Vagina (tissue), 2 donors: ENCODE results near the gene NEMF. TPM values are rescaled to one million over a fixed set of nuclear protein-coding genes. Genes with fewer than 3 reads are reported as not detected.

ENCODE experiments used
- DNase-seq, 2 donors: peaks; one replicate each; pipeline ENCODE4 v3.0.0-alpha.2; 2017; ENCODE audit errors: extremely low spot score in 2 of 2
- H3K27ac ChIP-seq: fragments of 200-600 bp; sonication (generic); one replicate; pipeline ENCODE4 v1.5.1; 2019
- H3K27me3 ChIP-seq: fragments of 200-600 bp; sonication (generic); one replicate; pipeline ENCODE4 v1.5.1; 2019
- H3K36me3 ChIP-seq, 2 donors: fragments of 200-600 bp; sonication (generic); one replicate each; pipeline ENCODE4 v1.5.1; 2017 to 2019
- H3K4me1 ChIP-seq: fragments of 200-600 bp; sonication (generic); one replicate; pipeline ENCODE4 v1.5.1; 2019
- H3K4me3 ChIP-seq, 2 donors: fragments of 200-600 bp; sonication (generic); 1 replicate in 1 of 2; 2 replicates in 1 of 2; pipeline ENCODE4 v1.5.1; 2016 to 2019
- H3K9me3 ChIP-seq: fragments of 200-600 bp; sonication (generic); one replicate; pipeline ENCODE4 v1.5.1; 2019
- POLR2A ChIP-seq, 2 donors: fragments of 450-650 bp; IDR thresholded peaks; one replicate each; pipeline ENCODE4 v1.6.1; 2017; ENCODE audit warnings: antibody characterized with exemption in 2 of 2, mild to moderate bottlenecking in 2 of 2, moderate library complexity in 2 of 2
- POLR2AphosphoS5 ChIP-seq, 2 donors: sonication (generic); formaldehyde crosslinking; IDR thresholded peaks; one replicate each; pipeline ENCODE4 v1.9.0; 2017; ENCODE audit warnings: antibody characterized with exemption in 2 of 2, mild to moderate bottlenecking in 2 of 2, low read depth in 1 of 2; ENCODE audit not compliant: insufficient read depth in 1 of 2
- intact Hi-C: fragments of 100-400 bp; cut with DNase I; formaldehyde crosslinking; loops from one replicate; pipeline ENCODE4 v1.15.1; 2023
- total RNA-seq: library from RNA; depleted of rRNA; stranded (reverse); fragments of >200 nt; gene quantifications from one replicate; pipeline ENCODE4 v1.2.3, GENCODE V29; 2016
- TF ChIP-seq, protein P1 (sequence below), 3 experiments: fragments of 450-650 bp in 2 of 3; fragments of 200-600 bp in 1 of 3; sonication (generic) in 1 of 3; IDR thresholded peaks; one replicate each; pipeline ENCODE4 v1.5.1; 2017 to 2019; ENCODE audit warnings: antibody characterized with exemption in 3 of 3, mild to moderate bottlenecking in 2 of 3, moderate library complexity in 2 of 3

Gene NEMF
- total RNA-seq, 1 donor from 2014 or later, result 77.8 TPM

DNA sequence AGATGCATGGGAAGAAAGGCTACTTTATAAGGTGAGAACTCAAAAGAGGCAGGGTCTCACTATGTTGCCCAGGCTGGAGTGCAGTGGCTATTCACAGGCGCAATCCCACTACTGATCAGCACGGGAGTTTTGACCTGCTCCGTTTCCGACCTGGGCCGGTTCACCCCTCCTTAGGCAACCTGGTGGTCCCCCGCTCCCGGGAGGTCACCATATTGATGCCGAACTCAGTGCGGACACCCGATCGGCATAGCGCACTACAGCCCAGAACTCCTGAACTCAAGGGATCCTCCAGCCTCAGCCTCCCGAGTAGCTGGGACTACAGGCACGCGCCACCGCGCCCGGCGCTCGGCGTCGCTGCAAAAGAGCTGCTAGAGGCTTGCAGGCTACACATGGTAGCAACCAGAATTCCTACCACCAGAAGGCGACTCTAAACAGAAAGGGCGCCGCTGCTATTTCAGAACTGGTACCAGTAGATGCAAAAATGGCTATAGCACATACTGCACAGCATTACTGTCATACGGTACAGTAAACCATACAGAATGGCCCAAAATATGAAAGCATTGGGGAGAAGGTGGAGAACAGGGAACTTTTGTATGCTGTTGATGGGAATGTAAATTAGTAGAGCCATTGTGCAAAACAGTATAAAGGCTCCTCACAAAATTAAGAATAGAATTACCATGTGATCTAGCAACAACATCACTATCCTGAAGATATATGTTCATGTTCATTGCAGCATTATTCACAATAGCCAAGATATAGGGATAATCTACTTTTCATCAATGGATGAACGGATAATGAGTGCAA is 1.2 kb upstream of the NEMF start:
- Histone ChIP-seq H3K4me3 (peak overlapping the region; percentile 78 to 84), H3K9me3 (no peaks in the 10 kb centered on the region), H3K27me3 (no peaks in the 10 kb centered on the region), H3K27ac (peak overlapping the region; percentile 87), H3K4me1 (peaks cover 21% of the 10 kb centered on the region), H3K36me3 (peaks cover 0 to 8% of the 10 kb centered on the region in 2 donors)
- TF ChIP-seq POLR2AphosphoS5 (IDR thresholded peaks at IDR 0.05; ENCODE audit: insufficient read depth in 1 of 2, low read depth in 1 of 2) (peak in 1 of 2 donors; percentile 66), POLR2A (IDR thresholded peaks at IDR 0.05) (no peak)
- TF ChIP-seq, protein P1, sequence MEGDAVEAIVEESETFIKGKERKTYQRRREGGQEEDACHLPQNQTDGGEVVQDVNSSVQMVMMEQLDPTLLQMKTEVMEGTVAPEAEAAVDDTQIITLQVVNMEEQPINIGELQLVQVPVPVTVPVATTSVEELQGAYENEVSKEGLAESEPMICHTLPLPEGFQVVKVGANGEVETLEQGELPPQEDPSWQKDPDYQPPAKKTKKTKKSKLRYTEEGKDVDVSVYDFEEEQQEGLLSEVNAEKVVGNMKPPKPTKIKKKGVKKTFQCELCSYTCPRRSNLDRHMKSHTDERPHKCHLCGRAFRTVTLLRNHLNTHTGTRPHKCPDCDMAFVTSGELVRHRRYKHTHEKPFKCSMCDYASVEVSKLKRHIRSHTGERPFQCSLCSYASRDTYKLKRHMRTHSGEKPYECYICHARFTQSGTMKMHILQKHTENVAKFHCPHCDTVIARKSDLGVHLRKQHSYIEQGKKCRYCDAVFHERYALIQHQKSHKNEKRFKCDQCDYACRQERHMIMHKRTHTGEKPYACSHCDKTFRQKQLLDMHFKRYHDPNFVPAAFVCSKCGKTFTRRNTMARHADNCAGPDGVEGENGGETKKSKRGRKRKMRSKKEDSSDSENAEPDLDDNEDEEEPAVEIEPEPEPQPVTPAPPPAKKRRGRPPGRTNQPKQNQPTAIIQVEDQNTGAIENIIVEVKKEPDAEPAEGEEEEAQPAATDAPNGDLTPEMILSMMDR (IDR thresholded peaks at IDR 0.05), result peak; percentile 51 to 70 (median 67)
- no peak for DNase-seq
- intact Hi-C loops, result no loop called here

DNA sequence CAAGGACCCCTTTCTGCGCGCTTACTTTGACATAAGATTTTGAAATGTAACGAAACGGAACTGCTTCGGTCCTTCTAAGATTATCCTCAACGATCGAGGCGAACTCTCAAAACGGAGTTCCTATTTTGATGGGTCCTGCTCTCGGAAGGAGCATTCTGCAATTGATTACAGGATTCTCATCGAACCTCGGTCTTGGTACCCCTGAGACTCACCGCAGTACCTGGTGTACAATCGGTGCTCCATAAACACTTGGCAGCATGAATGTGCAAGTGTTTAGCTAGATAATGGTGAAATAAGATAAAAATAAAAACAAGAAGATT is 530 bp upstream of the NEMF start:
- H3K4me1 ChIP-seq, result peaks cover 21% of the 10 kb centered on the region
- intact Hi-C loops, result no loop called here
- no peak for DNase-seq
- no peaks in the 10 kb centered on the region for H3K9me3 ChIP-seq
- TF ChIP-seq POLR2AphosphoS5 (IDR thresholded peaks at IDR 0.05; ENCODE audit: insufficient read depth in 1 of 2, low read depth in 1 of 2) (no peak), POLR2A (IDR thresholded peaks at IDR 0.05) (no peak)
- TF ChIP-seq, protein P1 (IDR thresholded peaks at IDR 0.05), result no peak
- peaks cover 0 to 8% of the 10 kb centered on the region in 2 donors for H3K36me3 ChIP-seq
- H3K27ac ChIP-seq, result peak overlapping the region; percentile 87
- H3K27me3 ChIP-seq, result no peaks in the 10 kb centered on the region
- peak overlapping the region; percentile 78 to 84 for H3K4me3 ChIP-seq

GRCh38 chr14:49851813-49852212 is 775 bp downstream of the NEMF start:
- Histone ChIP-seq H3K4me1 (peaks cover 21% of the 10 kb centered on the region), H3K27me3 (no peaks in the 10 kb centered on the region), H3K4me3 (peak overlapping the region; percentile 78 to 84), H3K36me3 (peaks cover 0 to 8% of the 10 kb centered on the region in 2 donors), H3K27ac (peak overlapping the region; percentile 87), H3K9me3 (no peaks in the 10 kb centered on the region)
- DNase-seq, result no peak
- intact Hi-C loops, result no loop called here
- TF ChIP-seq POLR2AphosphoS5 (IDR thresholded peaks at IDR 0.05; ENCODE audit: insufficient read depth in 1 of 2, low read depth in 1 of 2) (no peak), POLR2A (IDR thresholded peaks at IDR 0.05) (no peak)
- TF ChIP-seq, protein P1 (IDR thresholded peaks at IDR 0.05), result no peak

DNA sequence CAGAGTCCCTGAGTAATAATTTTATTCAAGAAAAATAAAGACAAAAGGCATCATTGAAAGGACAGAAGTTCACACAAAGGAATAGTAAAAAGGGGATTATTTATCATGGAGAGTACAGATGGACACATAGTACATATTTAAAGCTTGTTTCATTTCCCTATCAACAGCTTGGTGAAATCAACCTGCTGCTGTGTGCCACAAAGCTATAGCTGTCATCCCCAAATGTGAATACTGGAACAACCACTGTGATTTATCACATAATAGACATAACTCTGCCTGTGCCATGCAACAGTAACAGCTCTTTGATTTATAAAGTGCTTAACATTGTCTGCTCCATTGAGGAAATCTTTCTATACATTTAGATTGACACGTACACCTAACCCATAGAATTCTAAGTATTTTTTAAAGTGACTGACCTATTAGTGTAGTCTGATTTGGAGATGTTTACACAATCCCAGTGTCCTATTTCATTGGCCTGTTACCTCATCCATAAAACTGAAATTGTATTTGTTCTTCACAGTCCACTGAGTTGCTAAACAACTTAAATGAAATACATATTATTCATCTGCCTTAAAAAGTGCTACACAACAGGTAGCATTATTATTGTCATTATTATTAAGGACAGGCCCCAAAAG is 3.3 kb downstream of the NEMF start:
- no peak for DNase-seq
- H3K4me3 ChIP-seq, result no peak overlapping the region
- H3K36me3 ChIP-seq, result peaks cover 0 to 32% of the 10 kb centered on the region in 2 donors
- intact Hi-C loops, result no loop called here
- H3K9me3 ChIP-seq, result no peaks in the 10 kb centered on the region
- no peaks in the 10 kb centered on the region for H3K27me3 ChIP-seq
- H3K4me1 ChIP-seq, result peaks cover 21% of the 10 kb centered on the region
- no peak for TF ChIP-seq POLR2A (IDR thresholded peaks at IDR 0.05)
- TF ChIP-seq, protein P1 (IDR thresholded peaks at IDR 0.05), result no peak
- no peak for TF ChIP-seq POLR2AphosphoS5 (IDR thresholded peaks at IDR 0.05; ENCODE audit: insufficient read depth in 1 of 2, low read depth in 1 of 2)
- no peak overlapping the region for H3K27ac ChIP-seq

DNA sequence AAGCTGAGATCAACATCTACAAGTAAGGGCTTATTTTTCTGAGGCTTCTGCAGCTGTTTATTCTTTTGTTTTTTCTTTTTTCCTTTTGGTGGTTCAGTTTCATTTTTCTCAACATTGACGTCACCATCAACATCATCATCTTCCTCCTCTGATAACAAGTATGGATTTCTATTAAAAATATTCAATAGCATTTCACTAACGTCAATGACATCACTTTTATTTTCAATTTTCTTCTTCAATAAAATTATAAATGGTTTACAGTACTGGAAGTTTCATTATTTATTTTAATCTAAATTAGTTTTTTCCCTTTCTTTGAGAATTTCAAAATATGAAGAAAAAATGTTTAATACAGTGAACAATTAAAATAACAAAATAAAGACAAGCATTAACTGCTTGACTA is 23.9 kb downstream of the NEMF start:
- intact Hi-C loops, result no loop called here
- Histone ChIP-seq H3K4me3 (no peak overlapping the region), H3K9me3 (no peaks in the 10 kb centered on the region), H3K27me3 (no peaks in the 10 kb centered on the region), H3K4me1 (no peaks in the 10 kb centered on the region), H3K27ac (no peak overlapping the region), H3K36me3 (peaks cover 0 to 87% of the 10 kb centered on the region in 2 donors)
- no peak for DNase-seq
- TF ChIP-seq, protein P1 (IDR thresholded peaks at IDR 0.05), result no peak
